DMS53 treated with DMSO at 0.1 percent for 48 hours (cell line): ENCODE measurements around the gene SND1.
"Not testable (repeated sequence)": the region's sequence is repeated elsewhere in the genome, so short reads cannot be mapped to it uniquely, and the experiment has no call there.

Experiments used
- DNase-seq: peaks from one replicate; lab custom pipeline; 2025; ENCODE audit not compliant: unreplicated experiment; lab: John Stamatoyannopoulos, UW

The SND1 gene

GRCh38 chr7:127652333-127653248 is 597 bp downstream of the SND1 start:
- DNase-seq = no peak

- DNase-seq = no peak
These were observed 1.4 kb downstream of the SND1 start for GRCh38 chr7:127653396-127653795.

DNA sequence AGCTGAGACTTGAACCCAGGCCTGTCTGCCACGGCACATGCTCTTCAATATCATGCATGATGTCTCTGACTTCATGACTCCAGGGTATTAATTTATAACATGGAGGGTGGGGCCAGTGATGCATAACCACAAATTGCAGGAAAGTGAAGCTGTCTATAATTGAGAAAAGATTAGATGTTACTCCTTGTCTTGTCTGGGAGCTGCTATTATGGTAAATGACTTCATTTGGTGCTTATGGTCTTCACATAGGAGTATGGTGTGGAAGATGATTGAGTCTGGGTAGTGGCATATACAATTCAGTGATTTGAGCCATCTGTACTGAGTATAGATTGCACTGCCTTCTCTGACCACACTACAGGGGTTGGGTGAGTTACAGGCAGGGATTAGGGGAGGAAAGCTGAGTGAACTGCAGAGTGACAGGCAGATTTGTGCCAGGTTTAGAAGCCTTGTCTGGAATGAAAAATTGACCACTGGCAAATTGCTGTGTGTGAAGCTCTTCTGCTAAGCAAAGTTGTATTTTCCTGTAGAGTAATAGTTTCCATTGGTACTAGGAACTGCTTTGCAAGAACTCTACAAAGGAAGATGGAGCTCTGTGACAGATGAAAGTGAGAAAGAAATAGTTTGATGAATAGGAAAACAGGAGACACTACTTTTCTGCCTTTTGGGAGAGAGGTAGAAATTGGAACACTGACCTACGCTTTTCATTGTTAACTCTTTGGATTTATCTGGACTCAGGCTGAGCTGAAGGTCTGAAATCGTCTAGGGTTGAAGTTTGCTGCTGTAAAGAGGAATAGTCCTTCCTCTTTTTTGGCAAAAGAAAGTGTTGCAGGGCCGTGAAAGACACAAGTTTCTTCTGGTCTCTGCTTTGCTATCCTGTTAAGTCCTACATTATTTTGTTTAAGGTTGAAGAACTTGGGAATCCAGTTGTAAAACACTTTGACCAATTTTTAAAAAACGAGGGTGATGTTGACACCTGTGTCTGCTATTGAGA is 2.7 kb downstream of the SND1 start:
- DNase-seq = no peak

- no peak for DNase-seq
These were observed 3.7 kb downstream of the SND1 start for GRCh38 chr7:127655720-127656119.

GRCh38 chr7:127657500-127657899 is 5.5 kb downstream of the SND1 start:
- DNase-seq = no peak

DNA sequence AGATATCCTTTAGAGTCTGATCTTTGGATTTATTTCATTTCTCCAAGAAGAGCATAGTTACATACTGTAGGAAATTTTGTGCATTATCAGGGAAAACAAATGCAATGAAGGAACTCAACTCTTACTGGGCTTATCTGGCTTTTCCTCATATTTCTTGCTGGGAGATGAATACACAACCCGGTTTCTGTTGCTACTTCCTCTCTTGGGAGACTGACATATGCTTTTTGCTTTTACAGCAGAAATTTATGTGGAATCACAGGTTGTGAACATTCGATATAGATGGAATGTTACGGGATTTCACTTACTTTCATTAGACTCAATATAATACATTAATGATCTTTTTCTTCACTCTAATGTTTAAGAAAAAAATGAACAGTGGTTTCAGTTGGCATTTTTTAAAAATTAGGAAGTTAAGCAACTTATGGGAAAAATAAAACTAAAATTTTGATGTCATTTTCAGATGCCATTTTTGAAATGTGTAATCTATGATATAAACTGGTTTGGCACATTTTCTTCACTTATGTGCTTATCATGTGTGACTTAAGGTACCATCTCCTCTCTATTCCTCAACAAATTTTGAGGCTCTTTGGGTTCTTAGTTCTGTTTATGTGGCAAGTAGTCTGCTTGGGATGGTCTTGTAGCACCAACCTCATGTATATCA is 7.1 kb downstream of the SND1 start:
- no peak for DNase-seq

DNA sequence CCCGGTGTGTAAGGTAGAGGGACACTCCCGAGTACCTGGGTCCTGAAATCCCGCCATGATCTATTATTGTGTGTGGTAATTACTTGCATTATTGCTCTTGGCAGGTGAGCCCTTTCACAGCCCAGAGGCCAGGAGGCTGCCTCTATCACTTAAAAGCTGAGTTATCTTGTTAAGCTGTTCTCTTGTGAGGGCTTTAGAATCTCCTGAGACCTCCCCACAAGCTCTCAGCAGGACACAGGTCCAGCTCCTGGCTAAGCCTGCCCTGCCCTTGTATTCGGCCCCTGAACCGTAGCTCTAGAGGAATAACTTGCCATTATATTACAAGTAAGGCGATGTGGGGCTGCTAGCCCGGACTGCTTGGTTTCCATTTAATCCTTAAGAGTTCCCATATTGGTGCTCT is 13.9 kb downstream of the SND1 start:
- DNase-seq = no peak

DNA sequence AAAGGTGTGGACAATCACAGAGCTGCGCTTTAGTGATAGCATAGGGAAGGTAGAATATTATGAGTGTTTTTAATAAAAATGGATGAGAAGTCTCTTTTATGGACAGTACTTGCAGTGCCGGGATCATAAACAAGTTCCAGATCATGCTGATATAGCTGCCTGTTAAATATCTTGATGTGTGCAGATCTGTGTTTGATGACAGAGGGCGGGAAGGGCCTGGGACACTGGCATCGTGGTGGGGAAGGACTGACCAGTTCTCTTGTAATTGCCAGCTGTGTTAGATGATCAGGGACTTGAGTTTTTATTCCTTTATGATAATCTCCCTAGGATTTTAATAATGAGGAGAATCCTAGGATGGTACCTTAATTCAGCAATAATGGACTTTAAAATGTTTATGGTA is 14.6 kb downstream of the SND1 start:
- DNase-seq = no peak

GRCh38 chr7:127667017-127667670 is 15.2 kb downstream of the SND1 start:
- no peak for DNase-seq

- DNase-seq = no peak
These were observed 16.0 kb downstream of the SND1 start for GRCh38 chr7:127667759-127668530.

GRCh38 chr7:127671341-127671740 is 19.3 kb downstream of the SND1 start:
- no peak for DNase-seq

- DNase-seq = no peak
These were observed 21.9 kb downstream of the SND1 start for GRCh38 chr7:127673902-127674301.

GRCh38 chr7:127674361-127674760 is 22.4 kb downstream of the SND1 start:
- DNase-seq = no peak

- DNase-seq = not testable (repeated sequence)
These were observed 22.9 kb downstream of the SND1 start for GRCh38 chr7:127674923-127675322.

- DNase-seq = no peak
These were observed 23.7 kb downstream of the SND1 start for GRCh38 chr7:127675721-127676120.

DNA sequence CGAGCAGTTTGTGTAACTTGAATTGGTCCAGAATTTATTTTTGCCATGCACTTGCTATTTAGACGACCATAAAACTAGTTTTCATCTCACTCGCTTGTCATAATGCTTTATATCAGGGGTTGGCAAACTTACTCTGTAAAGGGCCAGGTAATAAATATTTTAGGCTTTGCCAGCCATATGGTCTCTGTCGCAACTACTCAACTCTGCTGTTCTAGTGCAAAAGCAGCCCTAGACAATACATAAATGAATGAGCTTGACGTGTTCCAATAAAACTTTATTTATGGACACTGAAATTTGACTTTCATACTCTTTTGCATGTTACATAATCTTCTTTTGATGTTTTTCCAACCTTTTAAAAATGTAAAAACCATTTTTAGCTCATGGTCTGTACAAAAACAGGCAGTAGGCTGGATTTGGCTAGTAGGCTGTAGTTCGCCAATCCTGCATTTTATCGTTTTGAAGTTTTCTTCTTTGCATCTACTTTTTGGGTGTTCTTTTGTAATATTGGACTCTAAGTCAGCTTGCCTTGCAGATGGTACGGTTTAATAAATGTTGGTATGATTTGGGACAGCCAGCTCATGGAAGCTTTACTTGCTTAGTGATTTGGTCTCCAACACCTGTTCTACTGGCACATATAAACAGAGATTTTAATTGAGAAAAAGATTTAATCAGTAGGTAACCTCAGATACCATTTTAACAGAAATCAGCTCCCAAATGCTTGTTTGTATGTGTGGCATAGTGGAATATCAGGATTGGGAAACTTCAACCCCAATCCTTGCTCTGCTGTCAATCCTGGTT is 25.6 kb downstream of the SND1 start:
- no peak for DNase-seq

GRCh38 chr7:127678337-127678736 is 26.3 kb downstream of the SND1 start:
- no peak for DNase-seq

DNA sequence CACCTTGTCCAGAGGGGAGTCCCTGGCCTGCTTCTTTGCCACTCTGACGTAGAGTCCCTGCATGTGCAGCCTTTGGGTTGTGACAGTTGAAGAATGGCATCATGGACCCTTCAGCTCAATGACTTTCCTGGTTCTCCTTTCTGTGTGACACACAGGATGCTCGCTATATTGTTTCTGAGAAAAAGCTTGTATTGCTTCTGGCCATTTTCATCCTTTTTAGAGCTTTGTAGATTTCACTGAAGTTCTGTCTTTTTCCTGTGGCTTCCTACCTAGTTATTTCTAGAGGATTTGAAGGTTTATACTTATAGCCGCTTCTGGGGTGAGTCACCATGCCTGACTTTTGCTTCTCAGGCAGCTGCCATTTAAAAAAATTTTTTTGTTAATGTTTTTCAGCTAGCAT is 27.0 kb downstream of the SND1 start:
- DNase-seq = no peak

- DNase-seq = no peak
These were observed 29.0 kb downstream of the SND1 start for GRCh38 chr7:127680983-127681382.
